Measurements from ENCODE around the gene PRR13. TPM values are rescaled to one million over a fixed set of nuclear protein-coding genes. Genes with fewer than 3 reads are reported as not detected.
"Not testable (repeated sequence)": the region's sequence is repeated elsewhere in the genome, so short reads cannot be mapped to it uniquely, and the experiment has no call there.

PRR13 gene
- total and polyA plus RNA-seq, 4 donors: 59.0 to 336 (median 168) TPM

DNA sequence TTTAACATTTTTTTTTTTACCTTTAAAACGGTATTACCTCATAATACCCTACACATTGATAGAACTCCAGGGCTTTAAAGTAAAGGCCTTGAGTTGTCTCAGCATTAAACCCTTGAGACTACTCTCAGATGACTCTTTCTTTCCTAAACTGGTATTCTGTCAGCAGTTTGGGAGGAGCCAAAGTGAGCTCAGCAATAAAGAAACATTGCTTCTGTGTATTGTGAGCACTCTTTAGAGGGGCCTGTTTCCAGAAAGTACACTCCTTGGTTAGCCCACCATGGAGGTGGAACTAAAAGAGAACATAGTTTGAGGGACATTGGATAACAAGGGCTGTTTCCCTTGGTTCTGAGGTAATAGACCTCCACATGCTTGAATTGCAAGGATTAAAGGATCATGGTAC lies 37.3 kb downstream of the PRR13 start:
- H3K27ac ChIP-seq (ENCODE audit: low read depth in 1 of 2, low read length in 1 of 2): no peak overlapping the region

DNA sequence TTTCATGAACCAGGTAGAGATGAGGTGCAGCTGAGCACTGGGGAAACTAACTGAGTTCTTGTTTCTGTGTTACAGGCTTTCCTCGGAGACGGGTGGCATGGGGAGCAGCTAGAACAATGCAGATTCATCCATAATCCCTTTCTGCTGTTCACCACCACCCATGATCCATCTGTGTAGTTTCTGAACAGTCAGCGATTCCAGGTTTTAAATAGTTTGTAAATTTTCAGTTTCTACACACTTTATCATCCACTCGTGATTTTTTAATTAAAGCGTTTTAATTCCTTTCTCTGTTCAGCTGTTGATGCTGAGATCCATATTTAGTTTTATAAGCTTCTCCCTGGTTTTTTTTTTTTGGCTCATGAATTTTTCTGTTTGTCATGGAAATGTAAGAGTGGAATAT lies 37.8 kb downstream of the PRR13 start:
- Histone ChIP-seq H3K27me3 (ENCODE audit: control insufficient read depth in 3 of 3, insufficient read depth in 3 of 3, low read length in 2 of 3) (no peaks in the 10 kb centered on the region), H3K4me3 (no peak overlapping the region), H3K9me3 (ENCODE audit: control insufficient read depth in 4 of 4, insufficient read depth in 3 of 4, low read length in 3 of 4) (no peaks in the 10 kb centered on the region), H3K27ac (ENCODE audit: low read depth in 1 of 2, low read length in 1 of 2) (no peak overlapping the region), H3K9ac (ENCODE audit: insufficient read depth in 1 of 2, low read length in 2 of 2) (no peak overlapping the region), H3K4me1 (ENCODE audit: control insufficient read depth in 5 of 5, insufficient read depth in 5 of 5, low read length in 5 of 5) (peaks cover 0 to 5% (median 0%) of the 10 kb centered on the region in 5 donors), H3K36me3 (ENCODE audit: control insufficient read depth in 4 of 4, insufficient read depth in 4 of 4, low read length in 4 of 4) (peaks cover 29 to 68% (median 58%) of the 10 kb centered on the region in 4 donors)
- no peak for DNase-seq
- 84 to 94% methylated on average over 5 of the region's 5 CpGs for WGBS, 2 donors
- TF ChIP-seq, protein P1, sequence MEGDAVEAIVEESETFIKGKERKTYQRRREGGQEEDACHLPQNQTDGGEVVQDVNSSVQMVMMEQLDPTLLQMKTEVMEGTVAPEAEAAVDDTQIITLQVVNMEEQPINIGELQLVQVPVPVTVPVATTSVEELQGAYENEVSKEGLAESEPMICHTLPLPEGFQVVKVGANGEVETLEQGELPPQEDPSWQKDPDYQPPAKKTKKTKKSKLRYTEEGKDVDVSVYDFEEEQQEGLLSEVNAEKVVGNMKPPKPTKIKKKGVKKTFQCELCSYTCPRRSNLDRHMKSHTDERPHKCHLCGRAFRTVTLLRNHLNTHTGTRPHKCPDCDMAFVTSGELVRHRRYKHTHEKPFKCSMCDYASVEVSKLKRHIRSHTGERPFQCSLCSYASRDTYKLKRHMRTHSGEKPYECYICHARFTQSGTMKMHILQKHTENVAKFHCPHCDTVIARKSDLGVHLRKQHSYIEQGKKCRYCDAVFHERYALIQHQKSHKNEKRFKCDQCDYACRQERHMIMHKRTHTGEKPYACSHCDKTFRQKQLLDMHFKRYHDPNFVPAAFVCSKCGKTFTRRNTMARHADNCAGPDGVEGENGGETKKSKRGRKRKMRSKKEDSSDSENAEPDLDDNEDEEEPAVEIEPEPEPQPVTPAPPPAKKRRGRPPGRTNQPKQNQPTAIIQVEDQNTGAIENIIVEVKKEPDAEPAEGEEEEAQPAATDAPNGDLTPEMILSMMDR (IDR thresholded peaks at IDR 0.05; ENCODE audit: control extremely low read depth, extremely low read depth): no peak
- ATAC-seq (ENCODE audit: insufficient read depth, low FRiP score): no peak

More for the DNA sequence above, 37.3 kb downstream of the PRR13 start:
- TF ChIP-seq, protein P1 (IDR thresholded peaks at IDR 0.05; ENCODE audit: control extremely low read depth, extremely low read depth): no peak
- DNase-seq (no peak), ATAC-seq (ENCODE audit: insufficient read depth, low FRiP score) (no peak)
- Histone ChIP-seq H3K9me3 (ENCODE audit: control insufficient read depth in 4 of 4, insufficient read depth in 3 of 4, low read length in 3 of 4) (no peaks in the 10 kb centered on the region), H3K27me3 (ENCODE audit: control insufficient read depth in 3 of 3, insufficient read depth in 3 of 3, low read length in 2 of 3) (no peaks in the 10 kb centered on the region), H3K4me1 (ENCODE audit: control insufficient read depth in 5 of 5, insufficient read depth in 5 of 5, low read length in 5 of 5) (peaks cover 0 to 5% (median 0%) of the 10 kb centered on the region in 5 donors), H3K36me3 (ENCODE audit: control insufficient read depth in 4 of 4, insufficient read depth in 4 of 4, low read length in 4 of 4) (peaks cover 29 to 68% (median 59%) of the 10 kb centered on the region in 4 donors), H3K4me3 (no peak overlapping the region), H3K9ac (ENCODE audit: insufficient read depth in 1 of 2, low read length in 2 of 2) (no peak overlapping the region)
- 53 to 67% methylated on average over 1 of the region's 1 CpG for WGBS, 2 donors

DNA sequence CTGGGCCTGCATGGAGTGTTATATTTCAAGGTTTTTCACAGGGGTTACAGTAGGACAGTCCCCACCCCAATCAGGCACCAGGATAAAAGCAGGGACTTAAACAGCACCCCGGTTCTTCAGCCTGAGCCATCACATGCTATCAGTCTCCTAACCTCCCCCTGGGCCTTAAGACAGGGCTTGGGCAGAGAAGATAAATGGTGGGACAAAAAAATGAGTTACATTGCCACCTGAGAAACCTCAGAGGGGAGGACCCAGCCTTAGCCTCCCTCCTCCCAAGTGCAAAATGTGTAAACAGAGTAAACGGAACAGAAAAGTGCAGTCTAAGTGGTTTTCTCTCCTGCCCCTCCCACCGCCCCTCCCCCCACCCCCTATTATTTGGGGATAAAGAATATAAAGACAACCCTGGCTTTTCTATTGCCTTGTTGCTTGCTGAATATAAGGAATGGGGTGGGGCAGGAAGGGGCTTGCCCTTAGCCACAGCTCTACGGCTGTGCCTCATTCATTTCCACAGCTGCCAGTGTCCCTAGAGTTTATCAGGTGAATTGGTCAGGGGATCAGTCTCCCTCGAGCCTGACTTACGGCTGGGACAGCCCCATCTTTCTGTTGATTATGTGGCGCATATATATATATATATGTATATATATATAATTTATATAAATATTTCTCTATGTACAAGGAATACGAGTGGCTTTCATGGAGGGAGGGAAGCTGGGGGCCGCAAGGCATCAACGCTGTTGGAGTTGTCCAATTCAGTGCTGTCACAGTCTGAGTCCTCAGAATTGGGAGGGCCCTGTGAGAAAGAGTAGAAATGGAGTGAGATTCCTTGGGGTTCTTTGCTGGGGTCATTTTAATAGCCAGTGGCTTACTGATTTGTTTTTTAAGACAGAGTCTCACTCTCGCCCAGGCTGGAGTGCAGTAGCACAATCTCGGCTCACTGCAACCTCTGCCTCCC lies 39.2 kb downstream of the PRR13 start:
- TF ChIP-seq, protein P1 (IDR thresholded peaks at IDR 0.05; ENCODE audit: control extremely low read depth, extremely low read depth): no peak
- no peak overlapping the region for H3K9ac ChIP-seq (ENCODE audit: insufficient read depth in 1 of 2, low read length in 2 of 2)
- peaks cover 25 to 65% (median 52%) of the 10 kb centered on the region in 4 donors for H3K36me3 ChIP-seq (ENCODE audit: control insufficient read depth in 4 of 4, insufficient read depth in 4 of 4, low read length in 4 of 4)
- no peaks in the 10 kb centered on the region for H3K27me3 ChIP-seq (ENCODE audit: control insufficient read depth in 3 of 3, insufficient read depth in 3 of 3, low read length in 2 of 3)
- no peaks in the 10 kb centered on the region for H3K9me3 ChIP-seq (ENCODE audit: control insufficient read depth in 4 of 4, insufficient read depth in 3 of 4, low read length in 3 of 4)
- H3K4me1 ChIP-seq (ENCODE audit: control insufficient read depth in 5 of 5, insufficient read depth in 5 of 5, low read length in 5 of 5): peaks cover 0 to under 1% (median 0%) of the 10 kb centered on the region in 5 donors
- peak overlapping the region in 1 of 2 donors; percentile 45 for H3K27ac ChIP-seq (ENCODE audit: low read depth in 1 of 2, low read length in 1 of 2)
- no peak for DNase-seq
- H3K4me3 ChIP-seq: no peak overlapping the region
- no peak for ATAC-seq (ENCODE audit: insufficient read depth, low FRiP score)
- 74 to 79% methylated on average over 12 of the region's 12 CpGs for WGBS, 2 donors

DNA sequence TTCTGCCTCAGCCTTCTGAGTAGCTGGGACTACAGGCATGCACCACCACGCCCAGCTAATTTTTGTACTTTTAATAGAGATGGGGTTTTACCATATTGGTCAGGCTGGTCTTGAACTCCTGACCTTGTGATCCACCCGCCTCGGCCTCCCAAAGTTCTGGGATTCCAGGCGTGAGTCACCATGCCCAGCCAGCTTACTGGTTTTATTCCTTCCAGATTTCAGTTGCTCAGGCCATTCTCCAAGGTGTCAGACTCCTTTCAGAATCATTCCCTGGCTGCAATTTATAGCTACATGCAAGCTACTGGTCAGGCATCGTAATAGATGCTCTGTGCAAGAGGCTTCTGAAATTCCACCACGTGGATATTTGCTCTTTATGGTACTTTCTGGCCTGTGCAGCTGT lies 39.9 kb downstream of the PRR13 start:
- H3K36me3 ChIP-seq (ENCODE audit: control insufficient read depth in 4 of 4, insufficient read depth in 4 of 4, low read length in 4 of 4): peaks cover 21 to 66% (median 53%) of the 10 kb centered on the region in 4 donors
- not testable (repeated sequence) for H3K27ac ChIP-seq (ENCODE audit: low read depth in 1 of 2, low read length in 1 of 2); H3K9ac ChIP-seq (ENCODE audit: insufficient read depth in 1 of 2, low read length in 2 of 2); DNase-seq; H3K9me3 ChIP-seq (ENCODE audit: control insufficient read depth in 4 of 4, insufficient read depth in 3 of 4, low read length in 3 of 4); H3K4me1 ChIP-seq (ENCODE audit: control insufficient read depth in 5 of 5, insufficient read depth in 5 of 5, low read length in 5 of 5); H3K4me3 ChIP-seq; H3K27me3 ChIP-seq (ENCODE audit: control insufficient read depth in 3 of 3, insufficient read depth in 3 of 3, low read length in 2 of 3); ATAC-seq (ENCODE audit: insufficient read depth, low FRiP score)
- 82 to 92% methylated on average over 6 of the region's 6 CpGs for WGBS, 2 donors
